Activated naive CD4-positive, alpha-beta T cell treated with anti-CD3 and anti-CD28 coated beads for 36 hours (primary cell): ENCODE data around the gene POU6F1. TPM values are rescaled to one million over a fixed set of nuclear protein-coding genes. Genes with fewer than 3 reads are reported as not detected.

Experiments used
- CTCF ChIA-PET: fragments of 350-600 bp; sonication (Branson Sonifier 250); formaldehyde crosslinking; loops from one replicate; lab custom pipeline; 2021; ENCODE audit warnings: antibody characterized with exemption; lab: Charles Lee
- DNase-seq: peaks from one replicate; pipeline ENCODE4 v3.0.0-alpha.2; 2020
- H3K27ac Mint-ChIP-seq: one replicate; pipeline ENCODE4 v1.8.0; 2021; ENCODE audit warnings: mild to moderate bottlenecking, mixed read lengths
- H3K27me3 Mint-ChIP-seq: one replicate; pipeline ENCODE4 v1.8.0; 2021; ENCODE audit warnings: low read depth, mixed read lengths
- H3K36me3 Mint-ChIP-seq: one replicate; pipeline ENCODE4 v1.8.0; 2021; ENCODE audit warnings: low read depth, mixed read lengths
- H3K4me1 Mint-ChIP-seq: one replicate; pipeline ENCODE4 v1.8.0; 2021; ENCODE audit warnings: low read depth, mixed read lengths
- H3K4me3 Mint-ChIP-seq: one replicate; pipeline ENCODE4 v1.8.0; 2021; ENCODE audit warnings: mild to moderate bottlenecking, moderate library complexity, mixed read lengths
- H3K9me3 Mint-ChIP-seq: one replicate; pipeline ENCODE4 v1.8.0; 2021; ENCODE audit warnings: mixed read lengths
- intact Hi-C: fragments of 100-400 bp; cut with micrococcal nuclease; formaldehyde crosslinking; loops from one replicate; pipeline ENCODE4 v1.15.1; 2023
- total RNA-seq, 2 experiments: library from RNA; stranded (reverse); gene quantifications; one replicate each; pipeline ENCODE4 v1.2.3, GENCODE V29; 2021

Gene POU6F1
- total RNA-seq, 2 experiments from 2014 or later: 7.8 TPM

DNA sequence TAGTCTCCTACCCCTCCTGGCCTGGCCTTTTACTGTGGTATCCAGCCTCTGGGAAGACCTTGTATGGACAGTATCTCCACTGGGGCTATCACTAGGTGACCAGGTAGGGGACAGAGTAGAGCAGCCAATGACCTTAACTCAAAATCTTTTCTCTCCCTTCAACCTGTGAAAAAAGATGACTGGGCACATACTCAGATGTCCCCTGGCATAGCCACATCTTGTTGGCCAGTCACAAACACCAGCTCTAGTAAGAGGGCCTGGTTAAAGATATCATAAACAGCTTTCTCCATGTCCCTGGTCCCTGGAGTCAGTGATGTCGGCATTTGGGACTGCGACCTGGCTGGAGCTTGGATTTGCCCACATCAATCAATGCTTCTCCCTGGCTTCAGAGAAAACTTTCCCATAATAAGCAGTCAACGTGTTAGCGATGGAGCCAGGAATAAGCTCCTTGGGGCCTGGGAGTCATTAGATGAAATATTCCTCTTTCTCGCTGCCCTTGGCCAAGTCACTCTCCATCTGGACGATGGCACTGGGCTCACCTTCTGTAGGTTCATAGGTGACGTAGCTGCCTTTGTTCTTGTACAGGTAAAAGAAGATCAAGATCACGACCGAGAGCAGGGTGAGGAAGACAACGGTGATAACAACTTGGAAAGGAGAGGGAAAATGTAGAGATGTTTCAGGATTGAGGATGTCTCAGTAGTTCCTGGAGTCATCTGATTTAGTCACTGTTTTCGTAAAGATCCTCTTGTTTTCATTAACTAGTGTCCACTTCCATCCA lies 27.8 kb upstream of the POU6F1 start:
- DNase-seq: no peak
- intact Hi-C loops: loop anchor here (2.0 kb wide), 1 partner anchor 197 kb away; the partner anchor contains the start of gene LETMD1
- Mint-ChIP-seq H3K9me3 (no peaks in the 10 kb centered on the region), H3K27me3 (no peaks in the 10 kb centered on the region), H3K27ac (peak overlapping the region; percentile 80), H3K4me1 (peaks cover 62% of the 10 kb centered on the region), H3K36me3 (peaks cover 31% of the 10 kb centered on the region), H3K4me3 (no peak overlapping the region)
- CTCF ChIA-PET: interaction anchor here (0.5 to 1.5 kb wide), 7 partner anchors 11 to 421 kb away, joined by 3 to 5 read pairs (median 4); no protein-coding TSS in a partner anchor

DNA sequence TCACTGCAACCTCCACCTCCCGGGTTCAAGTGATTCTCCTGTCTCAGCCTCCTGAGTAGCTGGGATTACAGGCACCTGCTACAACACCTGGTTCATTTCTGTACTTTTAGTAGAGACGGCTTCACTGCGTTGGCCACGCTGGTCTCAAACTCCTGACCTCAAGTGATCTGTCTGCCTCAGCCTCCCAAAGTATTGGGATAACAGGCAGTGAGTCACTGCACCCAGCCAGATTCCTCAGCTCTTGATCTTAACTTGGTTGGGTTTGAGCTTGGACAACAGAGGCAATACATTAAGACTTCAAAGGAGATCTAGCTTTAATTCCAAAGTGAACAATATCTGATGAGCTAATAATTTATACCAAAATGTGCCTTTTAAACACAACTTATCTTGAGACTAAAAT lies 26.4 kb upstream of the POU6F1 start:
- no peaks in the 10 kb centered on the region for H3K27me3 Mint-ChIP-seq
- peaks cover 73% of the 10 kb centered on the region for H3K4me1 Mint-ChIP-seq
- H3K36me3 Mint-ChIP-seq: peaks cover 42% of the 10 kb centered on the region
- peak overlapping the region; percentile 11 for H3K27ac Mint-ChIP-seq
- no peak overlapping the region for H3K4me3 Mint-ChIP-seq
- no peaks in the 10 kb centered on the region for H3K9me3 Mint-ChIP-seq
- CTCF ChIA-PET: interaction anchor here (1.1 to 2.2 kb wide), 2 partner anchors 8 to 97 kb away, joined by 7 to 8 read pairs; no protein-coding TSS in a partner anchor
- intact Hi-C loops: no loop called here
- no peak for DNase-seq

DNA sequence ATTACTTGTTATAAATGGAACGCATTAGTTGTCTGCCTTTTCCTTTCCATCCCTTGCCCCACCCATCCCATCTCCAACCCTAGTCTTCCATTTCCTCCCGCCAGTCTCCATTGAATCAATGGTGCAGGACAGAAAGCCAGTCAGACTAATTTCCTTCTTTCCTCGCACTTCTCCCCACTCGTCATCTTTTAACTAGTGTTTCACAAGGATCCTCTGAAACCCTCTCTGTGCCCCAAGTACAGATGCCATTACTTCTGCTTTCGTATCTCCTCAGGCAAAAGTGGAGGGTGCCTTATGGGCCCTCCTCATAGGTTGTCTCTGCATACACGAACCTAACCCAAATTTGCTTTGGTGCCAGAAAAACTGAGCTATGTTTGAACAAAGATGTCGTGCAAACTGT lies 25.0 kb upstream of the POU6F1 start:
- CTCF ChIA-PET: interaction anchor here (2.2 kb wide), 1 partner anchor 98 kb away, joined by 8 read pairs; no protein-coding TSS in a partner anchor
- peaks cover 68% of the 10 kb centered on the region for H3K4me1 Mint-ChIP-seq
- no peaks in the 10 kb centered on the region for H3K9me3 Mint-ChIP-seq
- no peak overlapping the region for H3K4me3 Mint-ChIP-seq
- peaks cover 44% of the 10 kb centered on the region for H3K36me3 Mint-ChIP-seq
- intact Hi-C loops: no loop called here
- DNase-seq: no peak
- no peaks in the 10 kb centered on the region for H3K27me3 Mint-ChIP-seq
- H3K27ac Mint-ChIP-seq: peak overlapping the region; percentile 2

- CTCF ChIA-PET: interaction anchor here (1.1 kb wide), 1 partner anchor 10 kb away, joined by 3 read pairs; no protein-coding TSS in a partner anchor
- H3K4me3 Mint-ChIP-seq: no peak overlapping the region
These were observed 24.3 kb upstream of the POU6F1 start for GRCh38 chr12:51242120-51242519.

GRCh38 chr12:51240971-51241370 lies 23.1 kb upstream of the POU6F1 start:
- intact Hi-C loops: no loop called here
- H3K36me3 Mint-ChIP-seq: peaks cover 42% of the 10 kb centered on the region
- CTCF ChIA-PET: interaction anchor here (1.1 to 1.5 kb wide), 2 partner anchors 8 to 12 kb away, joined by 4 to 5 read pairs; no protein-coding TSS in a partner anchor

More at GRCh38 chr12:51242120-51242519, 24.3 kb upstream of the POU6F1 start:
- Mint-ChIP-seq H3K4me1 (peaks cover 63% of the 10 kb centered on the region), H3K27me3 (no peaks in the 10 kb centered on the region), H3K36me3 (peaks cover 44% of the 10 kb centered on the region), H3K27ac (no peak overlapping the region), H3K9me3 (no peaks in the 10 kb centered on the region)
- no peak for DNase-seq
- intact Hi-C loops: no loop called here

GRCh38 chr12:51238510-51239334 lies 20.9 kb upstream of the POU6F1 start, which contains the start of gene DAZAP2:
Gene DAZAP2, plus strand, starts transcription at chr12:51238826. Its CDS starts 82 bp downstream, at chr12:51238908.
- no peaks in the 10 kb centered on the region for H3K27me3 Mint-ChIP-seq
- H3K36me3 Mint-ChIP-seq: peaks cover 31% of the 10 kb centered on the region
- peak within 1 kb of the TSS; percentile 99 for H3K27ac Mint-ChIP-seq
- peak within 1 kb of the TSS; percentile 96 for H3K4me3 Mint-ChIP-seq
- intact Hi-C loops: loop anchor here (1.0 to 2.0 kb wide), 5 partner anchors 11 to 190 kb away; partner anchors contain the start of genes CSRNP2, LETMD1, POU6F1 and TFCP2
- peaks cover 37% of the 10 kb centered on the region for H3K4me1 Mint-ChIP-seq
- DNase-seq: peak; percentile 96
- no peaks in the 10 kb centered on the region for H3K9me3 Mint-ChIP-seq
- CTCF ChIA-PET: interaction anchor here (0.8 to 1.4 kb wide), 4 partner anchors 14 to 102 kb away, joined by 3 to 5 read pairs (median 4); no protein-coding TSS in a partner anchor

More at GRCh38 chr12:51240971-51241370, 23.1 kb upstream of the POU6F1 start:
- Mint-ChIP-seq H3K4me1 (peaks cover 52% of the 10 kb centered on the region), H3K27ac (peak overlapping the region; percentile 99), H3K27me3 (no peaks in the 10 kb centered on the region), H3K9me3 (no peaks in the 10 kb centered on the region), H3K4me3 (no peak overlapping the region)
- no peak for DNase-seq

- Mint-ChIP-seq H3K9me3 (no peaks in the 10 kb centered on the region), H3K27ac (peak overlapping the region; percentile 99), H3K4me3 (peak overlapping the region; percentile 96), H3K36me3 (peaks cover 30% of the 10 kb centered on the region), H3K27me3 (no peaks in the 10 kb centered on the region), H3K4me1 (peaks cover 36% of the 10 kb centered on the region)
- peak; percentile 39 for DNase-seq
- CTCF ChIA-PET: interaction anchor here (0.8 to 1.1 kb wide), 3 partner anchors 25 to 103 kb away, joined by 3 to 5 read pairs (median 3); no protein-coding TSS in a partner anchor
- intact Hi-C loops: loop anchor here (1.0 to 2.0 kb wide), 4 partner anchors 20 to 190 kb away; partner anchors contain the start of genes CSRNP2, LETMD1, POU6F1 and TFCP2
These were observed 20.2 kb upstream of the POU6F1 start for GRCh38 chr12:51238037-51238509.

DNA sequence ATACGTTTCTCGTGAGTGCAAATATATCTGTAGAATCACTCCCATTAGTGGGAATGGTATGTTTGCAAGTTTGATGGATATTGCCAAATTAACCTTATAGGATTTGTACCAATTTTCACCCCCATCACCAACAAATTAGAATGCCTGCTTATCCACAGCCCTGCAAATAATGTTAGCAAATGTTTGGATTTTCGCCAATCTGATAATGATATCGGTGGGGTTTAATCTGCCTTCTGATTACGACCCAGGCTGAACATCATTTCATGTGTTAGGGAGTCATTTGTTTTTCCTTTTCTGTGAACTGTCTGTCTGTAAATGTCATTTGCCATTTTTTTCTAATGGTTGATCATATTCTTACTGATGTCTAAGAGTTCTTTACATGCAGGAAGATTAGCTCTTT lies 16.7 kb upstream of the POU6F1 start:
- no peak overlapping the region for H3K4me3 Mint-ChIP-seq
- intact Hi-C loops: no loop called here
- no peaks in the 10 kb centered on the region for H3K27me3 Mint-ChIP-seq
- H3K27ac Mint-ChIP-seq: no peak overlapping the region
- CTCF ChIA-PET: interaction anchor here (0.6 to 1.0 kb wide), 2 partner anchors 11 to 472 kb away, joined by 3 to 4 read pairs; no protein-coding TSS in a partner anchor
- H3K4me1 Mint-ChIP-seq: peaks cover 4% of the 10 kb centered on the region
- peaks cover 1% of the 10 kb centered on the region for H3K36me3 Mint-ChIP-seq
- no peaks in the 10 kb centered on the region for H3K9me3 Mint-ChIP-seq
- no peak for DNase-seq

GRCh38 chr12:51232642-51233041 lies 14.8 kb upstream of the POU6F1 start:
- DNase-seq: no peak
- Mint-ChIP-seq H3K4me3 (no peak overlapping the region), H3K9me3 (no peaks in the 10 kb centered on the region), H3K27ac (no peak overlapping the region), H3K27me3 (no peaks in the 10 kb centered on the region), H3K36me3 (no peaks in the 10 kb centered on the region), H3K4me1 (no peaks in the 10 kb centered on the region)
- CTCF ChIA-PET: no interaction called here
- intact Hi-C loops: no loop called here

- intact Hi-C loops: no loop called here
- no peaks in the 10 kb centered on the region for H3K4me1 Mint-ChIP-seq
- no peak for DNase-seq
- no peak overlapping the region for H3K4me3 Mint-ChIP-seq
- H3K9me3 Mint-ChIP-seq: no peaks in the 10 kb centered on the region
- H3K27ac Mint-ChIP-seq: no peak overlapping the region
- H3K36me3 Mint-ChIP-seq: no peaks in the 10 kb centered on the region
- CTCF ChIA-PET: no interaction called here
- H3K27me3 Mint-ChIP-seq: no peaks in the 10 kb centered on the region
These were observed 11.4 kb upstream of the POU6F1 start for GRCh38 chr12:51229116-51229809.

DNA sequence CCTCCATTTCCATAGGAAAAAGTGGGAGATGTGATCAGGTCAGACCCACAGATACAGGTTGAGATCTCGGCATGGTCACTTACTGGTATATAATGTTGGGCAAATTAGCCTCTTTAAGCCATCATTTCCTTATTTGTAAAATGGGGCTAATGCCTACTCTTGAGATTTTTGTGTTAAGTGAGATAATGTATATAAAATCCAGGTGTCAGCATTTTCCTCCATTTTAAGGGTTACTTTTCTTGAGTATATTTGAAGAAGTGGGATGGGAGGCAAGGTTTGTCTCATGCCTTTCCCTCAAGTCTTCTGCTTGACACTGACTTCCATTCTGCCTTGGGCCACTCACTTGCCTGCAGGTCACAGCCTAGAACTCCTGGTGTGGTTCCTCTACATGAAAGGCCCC lies 10.1 kb upstream of the POU6F1 start:
- CTCF ChIA-PET: no interaction called here
- no peaks in the 10 kb centered on the region for H3K27me3 Mint-ChIP-seq
- no peak for DNase-seq
- no peak overlapping the region for H3K4me3 Mint-ChIP-seq
- no peaks in the 10 kb centered on the region for H3K4me1 Mint-ChIP-seq
- no peaks in the 10 kb centered on the region for H3K9me3 Mint-ChIP-seq
- no peak overlapping the region for H3K27ac Mint-ChIP-seq
- H3K36me3 Mint-ChIP-seq: no peaks in the 10 kb centered on the region
- intact Hi-C loops: no loop called here
